ENCODE data around the gene SLC4A4.

The SLC4A4 gene

DNA sequence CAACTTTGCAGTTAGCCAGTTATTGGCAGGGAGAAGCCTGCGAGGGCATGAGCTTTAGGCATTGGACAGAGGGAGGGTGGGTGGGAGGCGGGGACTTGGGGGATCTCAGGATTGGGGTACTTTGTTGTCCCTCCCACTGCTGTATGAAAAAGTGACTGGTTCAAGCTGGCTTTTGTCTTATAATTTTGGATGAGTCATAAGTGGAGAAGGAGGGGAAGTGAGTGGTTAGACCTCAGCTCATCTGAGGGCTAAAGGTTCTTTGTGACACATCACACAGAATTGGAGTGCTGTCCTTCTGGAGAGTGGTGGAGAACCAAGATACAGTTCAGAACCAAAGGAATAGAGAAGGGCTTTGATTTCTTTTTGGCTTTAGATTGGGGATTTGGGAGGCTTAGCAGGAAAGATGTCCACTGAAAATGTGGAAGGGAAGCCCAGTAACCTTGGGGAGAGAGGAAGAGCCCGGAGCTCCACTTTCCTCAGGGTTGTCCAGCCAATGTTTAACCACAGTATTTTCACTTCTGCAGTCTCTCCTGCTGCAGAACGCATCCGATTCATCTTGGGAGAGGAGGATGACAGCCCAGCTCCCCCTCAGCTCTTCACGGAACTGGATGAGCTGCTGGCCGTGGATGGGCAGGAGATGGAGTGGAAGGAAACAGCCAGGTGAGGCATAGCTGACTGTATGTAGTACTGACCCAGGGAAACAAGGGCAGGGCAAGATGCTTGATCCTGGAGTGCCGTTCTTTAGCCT lies at the start of gene SLC4A4:
TSS of gene SLC4A4 (plus strand) at position 175 of the 748 bp plus-strand sequence.
- no peak for DNase-seq

DNA sequence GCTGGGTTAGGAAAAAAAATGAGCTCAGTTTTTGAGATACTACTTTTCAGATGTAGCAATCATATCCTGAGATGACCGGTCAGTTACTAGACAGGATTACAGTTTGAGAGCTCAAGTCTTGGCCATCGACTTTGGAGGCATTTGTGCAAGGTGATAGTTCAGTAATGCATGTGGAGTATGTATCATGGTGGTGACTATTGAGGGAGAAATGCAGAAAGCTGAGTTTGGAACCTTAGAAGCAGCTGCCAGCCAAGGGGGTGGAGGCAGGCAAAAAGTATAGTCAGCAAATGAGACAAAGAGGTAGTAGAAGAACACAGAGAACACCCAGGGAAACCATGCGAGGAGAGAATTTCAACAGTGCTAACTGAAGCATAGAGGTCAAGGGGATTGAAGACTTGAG lies 48.7 kb upstream of the SLC4A4 start:
- DNase-seq: no peak

- DNase-seq: no peak
Observed at GRCh38 chr4:71290476-71290875, 48.3 kb upstream of the SLC4A4 start.

GRCh38 chr4:71292228-71292627 lies 46.6 kb upstream of the SLC4A4 start:
- no peak for DNase-seq

DNA sequence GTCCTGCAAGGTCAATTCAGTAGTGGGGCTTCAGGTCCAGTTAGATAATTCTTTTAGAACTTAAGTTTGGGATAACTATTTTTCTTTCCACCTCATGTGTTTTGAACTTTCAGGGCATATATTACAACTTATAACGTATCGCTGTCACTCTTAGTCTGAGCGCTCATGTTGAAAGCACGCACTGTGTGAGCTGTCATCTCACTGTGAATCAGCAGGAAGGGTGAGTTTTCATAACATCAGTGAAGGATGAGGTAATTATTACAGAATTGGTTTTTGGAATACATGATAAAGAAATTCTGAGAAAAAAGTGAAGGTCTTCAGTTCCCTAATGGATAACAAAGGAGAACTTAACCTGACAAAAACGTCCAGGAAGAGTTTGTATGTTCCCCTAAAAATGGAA lies 45.1 kb upstream of the SLC4A4 start:
- no peak for DNase-seq

GRCh38 chr4:71294301-71294700 lies 44.5 kb upstream of the SLC4A4 start:
- no peak for DNase-seq

DNA sequence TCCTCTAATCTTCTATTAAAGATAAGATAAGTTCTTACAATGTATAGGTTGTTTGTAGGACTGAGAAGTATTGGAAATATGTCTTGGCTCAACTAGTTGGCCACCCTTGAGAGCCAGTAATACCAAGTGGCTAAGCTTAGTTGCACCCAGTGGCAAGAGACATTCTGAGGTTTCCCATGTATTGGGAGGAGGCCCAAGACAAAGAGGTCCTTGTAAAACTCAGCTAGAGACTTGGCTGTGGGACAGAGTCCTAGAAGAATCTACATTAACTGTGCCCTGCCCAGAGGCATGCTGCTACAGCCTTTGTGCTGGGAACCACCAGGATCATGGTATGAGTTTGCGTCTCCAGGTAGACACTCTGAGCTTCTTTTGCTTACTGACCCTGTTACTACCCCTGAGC lies 41.9 kb upstream of the SLC4A4 start:
- no peak for DNase-seq

DNA sequence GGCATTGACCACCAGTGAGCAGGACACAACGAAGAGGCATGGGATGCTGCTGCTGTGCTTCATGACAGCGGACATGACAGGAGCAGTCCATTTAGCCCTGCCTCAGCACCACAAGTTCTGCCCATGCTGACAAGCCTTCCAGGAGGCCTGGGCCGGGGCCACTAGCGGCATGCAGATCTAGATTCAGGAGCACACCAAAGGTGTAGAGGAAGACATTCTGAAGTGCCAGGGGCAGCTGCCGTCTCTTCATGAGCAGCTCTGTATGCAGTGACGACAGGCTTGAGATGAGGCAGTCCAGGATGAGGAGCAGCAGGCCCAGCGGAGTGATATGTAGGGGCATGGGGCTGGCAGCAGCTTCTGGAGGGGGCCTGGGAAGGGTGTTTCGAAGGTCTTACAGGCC lies 38.5 kb upstream of the SLC4A4 start:
- no peak for DNase-seq

DNA sequence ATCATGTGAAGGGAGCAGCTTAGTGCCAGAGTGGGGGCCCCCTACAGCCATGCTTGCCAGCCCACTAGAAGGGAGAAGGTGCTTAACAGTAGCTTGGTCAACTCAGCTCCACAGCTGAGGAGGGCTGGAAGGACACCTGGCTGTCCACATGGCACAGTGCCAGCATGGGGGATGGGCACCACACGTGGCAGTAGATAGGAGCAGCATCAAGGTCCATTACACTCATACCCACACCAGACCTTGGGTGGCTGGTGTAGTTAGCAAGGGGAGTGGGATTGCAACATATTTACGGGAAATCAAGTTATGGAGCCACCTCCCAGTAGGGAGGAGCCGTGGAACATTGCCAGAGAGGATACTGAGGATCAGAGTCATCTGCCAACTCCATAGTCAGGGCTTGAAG lies 37.9 kb upstream of the SLC4A4 start:
- no peak for DNase-seq

DNA sequence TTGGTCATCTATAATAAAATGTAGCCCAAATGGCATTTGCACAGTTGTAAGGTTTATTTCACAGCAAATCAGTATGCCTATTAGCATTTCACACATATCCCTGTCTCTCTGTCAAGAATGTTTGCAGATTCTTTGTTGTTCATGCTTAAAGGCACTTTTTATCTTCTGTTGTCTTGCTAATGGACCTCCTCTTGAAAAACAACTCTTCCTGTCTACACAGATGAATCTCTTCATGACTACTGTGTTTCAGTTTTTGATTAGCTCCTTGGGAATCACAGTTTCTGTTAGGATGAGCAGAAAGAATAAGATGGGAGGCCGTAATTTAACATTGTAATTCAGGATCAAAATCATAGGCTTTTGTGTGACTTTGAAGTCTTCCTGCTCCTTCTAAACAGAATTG lies 35.5 kb upstream of the SLC4A4 start:
- DNase-seq: no peak

GRCh38 chr4:71303850-71304249 lies 35.0 kb upstream of the SLC4A4 start:
- no peak for DNase-seq

GRCh38 chr4:71304289-71304850 lies 34.5 kb upstream of the SLC4A4 start:
- DNase-seq: peak; percentile 10

- no peak for DNase-seq
Observed at GRCh38 chr4:71307729-71308128, 31.1 kb upstream of the SLC4A4 start.

- no peak for DNase-seq
Observed at GRCh38 chr4:71322425-71322824, 16.4 kb upstream of the SLC4A4 start.

DNA sequence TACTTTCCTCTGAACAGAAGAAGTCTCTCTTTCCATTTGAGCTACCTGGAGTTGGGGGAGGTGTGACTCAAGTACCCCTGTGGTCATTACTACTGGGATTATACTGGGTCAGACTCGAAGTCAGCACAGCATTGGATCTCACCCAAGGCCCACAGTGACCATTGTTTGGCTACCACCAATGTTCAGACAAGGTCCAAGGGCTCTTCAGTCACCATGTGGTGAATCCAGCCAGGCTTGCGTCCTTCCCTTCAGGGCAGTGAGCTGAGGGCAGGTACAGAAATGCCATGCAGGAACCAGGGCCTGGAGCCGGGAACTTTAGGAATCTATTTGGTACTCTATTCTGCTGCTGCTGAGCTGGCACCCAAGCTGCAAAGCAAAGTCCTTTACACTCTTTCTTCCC lies 5.5 kb upstream of the SLC4A4 start:
- no peak for DNase-seq

- DNase-seq: no peak
Observed at GRCh38 chr4:71333960-71334359, 4.9 kb upstream of the SLC4A4 start.

DNA sequence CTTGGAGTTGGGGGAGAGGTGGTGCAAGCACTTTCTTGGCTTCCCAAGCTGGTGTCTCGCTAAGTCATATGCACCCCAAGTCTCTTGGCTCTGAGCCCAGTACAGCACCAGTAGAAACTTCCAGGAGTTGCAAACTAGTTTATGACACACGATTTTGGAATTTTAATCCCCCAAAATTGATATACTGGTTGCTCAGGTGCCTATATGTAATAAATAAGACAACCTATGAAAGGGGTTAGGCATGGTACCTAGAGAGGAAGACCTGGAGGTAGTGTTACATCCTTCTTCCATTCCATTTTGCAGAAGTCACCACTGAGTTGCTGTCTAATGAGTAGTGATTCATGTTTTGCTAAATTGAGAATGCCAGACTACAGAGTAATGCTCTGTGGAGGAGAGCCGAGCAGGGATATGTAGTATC lies 4.3 kb upstream of the SLC4A4 start:
- DNase-seq: no peak

DNA sequence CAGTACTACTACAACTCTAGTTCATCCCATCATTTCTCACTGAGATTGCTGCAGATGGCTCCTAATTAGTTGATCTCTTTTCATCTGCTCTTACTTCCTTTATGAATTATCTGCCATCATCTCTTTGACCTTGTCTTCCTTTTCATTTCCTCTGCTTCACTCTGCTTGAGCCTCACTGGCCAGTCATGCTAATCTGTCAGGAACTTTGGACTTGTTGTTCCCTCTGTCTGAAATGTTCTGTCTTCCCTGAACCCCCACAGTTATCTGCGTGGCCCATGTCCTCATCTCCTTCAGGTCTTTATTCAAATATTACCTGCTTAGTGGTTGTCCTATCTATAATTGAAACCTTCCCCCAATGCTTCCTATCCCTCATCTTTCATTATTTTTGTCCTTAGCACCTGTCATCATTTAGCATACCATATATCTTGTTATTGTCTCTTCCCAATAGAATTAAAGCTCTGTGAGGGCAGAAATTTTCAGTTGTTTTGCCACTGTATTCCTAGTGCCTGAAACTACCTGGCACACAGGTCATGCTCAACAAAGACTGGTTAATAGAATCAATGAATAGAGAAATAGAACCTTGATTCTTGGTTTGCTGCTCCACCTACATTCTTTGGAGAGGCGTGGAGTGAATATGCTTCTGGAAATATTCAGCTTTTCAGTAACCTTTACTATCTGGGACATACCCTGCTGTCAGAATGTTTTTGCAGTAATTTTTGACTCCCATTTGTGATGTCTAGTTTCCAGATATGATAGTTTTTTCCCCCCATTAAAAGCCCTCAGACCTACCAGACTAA lies 5.0 kb downstream of the SLC4A4 start:
- no peak for DNase-seq

DNA sequence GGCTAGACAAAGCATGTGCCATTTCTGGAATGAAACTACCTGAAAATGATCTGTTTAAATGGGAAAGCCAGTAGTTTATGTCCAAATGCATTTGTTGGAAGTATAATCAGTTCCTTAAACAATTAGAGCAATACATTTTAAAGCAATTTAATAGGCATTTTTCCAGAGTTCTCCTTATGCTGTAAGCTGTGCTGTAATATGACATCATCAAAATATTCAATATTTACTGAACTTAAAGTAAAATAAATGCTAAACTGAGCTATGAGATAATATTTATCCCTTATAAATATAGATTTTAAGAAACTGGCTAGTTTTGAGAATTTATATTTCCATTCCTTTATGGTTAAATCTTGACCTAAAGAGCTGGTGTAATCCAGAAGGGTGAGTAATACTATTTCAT lies 7.9 kb downstream of the SLC4A4 start:
- no peak for DNase-seq

DNA sequence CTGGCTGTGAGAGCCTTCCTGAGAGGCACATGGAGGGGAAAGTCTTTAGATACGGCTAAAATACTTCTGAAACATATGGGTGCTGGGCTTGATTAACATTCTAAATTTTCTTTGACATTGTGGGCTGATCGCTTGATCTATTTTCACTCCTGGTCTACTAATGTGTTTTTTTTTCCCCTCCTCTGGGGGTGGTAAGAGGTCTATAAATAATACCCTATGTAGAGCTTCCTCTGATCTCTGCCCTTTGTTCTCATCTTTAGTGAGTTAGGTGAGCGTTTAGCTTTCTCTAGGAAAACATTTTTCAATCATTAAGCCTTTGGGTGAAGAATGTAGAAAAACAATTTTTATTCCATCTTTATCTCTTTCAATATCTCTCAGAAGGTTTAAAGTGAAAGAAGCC lies 9.8 kb downstream of the SLC4A4 start:
- no peak for DNase-seq

DNA sequence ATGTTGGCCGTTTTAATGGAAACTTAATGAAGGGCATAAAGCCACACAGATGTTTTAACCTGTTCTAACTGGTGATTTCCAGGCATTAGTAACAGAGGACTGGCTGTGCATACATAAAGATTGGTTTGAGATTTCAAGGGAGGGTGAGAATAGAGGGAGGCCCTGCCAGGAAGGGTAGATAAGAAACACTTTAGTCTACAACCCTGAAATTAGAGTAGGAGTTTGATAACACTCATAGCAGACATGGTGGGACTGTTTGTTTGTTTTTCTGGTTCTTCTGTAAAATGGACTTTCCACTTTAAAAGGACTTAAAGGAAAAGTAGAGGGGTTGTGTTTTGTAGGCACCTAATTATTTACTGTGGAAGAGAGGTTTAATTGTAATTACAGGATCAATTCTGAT lies 16.2 kb downstream of the SLC4A4 start:
- no peak for DNase-seq

GRCh38 chr4:71355971-71356370 lies 17.2 kb downstream of the SLC4A4 start:
- no peak for DNase-seq

GRCh38 chr4:71356924-71357663 lies 18.3 kb downstream of the SLC4A4 start:
- no peak for DNase-seq
